Putamen (tissue), 1 donor: ENCODE data around the gene SOCS6.
"Not testable (repeated sequence)": the region's sequence is repeated elsewhere in the genome, so short reads cannot be mapped to it uniquely, and the experiment has no call there.

Experiments used
- DNase-seq: peaks from one replicate; pipeline ENCODE4 v3.0.0-alpha.2; 2016; ENCODE audit warnings: low spot score

Gene SOCS6

GRCh38 chr18:70288851-70289328, at the start of gene SOCS6:
Gene SOCS6, plus strand, starts transcription at chr18:70289045. Its CDS starts 35,624 bp downstream, at chr18:70324669.
- DNase-seq = peak; percentile 63

GRCh38 chr18:70243131-70243929, 45.5 kb upstream of the SOCS6 start:
- no peak for DNase-seq

- DNase-seq = no peak
Observed at GRCh38 chr18:70246061-70246466, 42.8 kb upstream of the SOCS6 start.

- no peak for DNase-seq
Observed at GRCh38 chr18:70249118-70249517, 39.7 kb upstream of the SOCS6 start.

- DNase-seq = not testable (repeated sequence)
Observed at GRCh38 chr18:70249861-70250260, 39.0 kb upstream of the SOCS6 start.

GRCh38 chr18:70250781-70251180, 38.1 kb upstream of the SOCS6 start:
- DNase-seq = no peak

- DNase-seq = no peak
Observed at GRCh38 chr18:70256184-70256583, 32.7 kb upstream of the SOCS6 start.

GRCh38 chr18:70256994-70257393, 31.9 kb upstream of the SOCS6 start:
- peak; percentile 24 for DNase-seq

- DNase-seq = no peak
Observed at GRCh38 chr18:70258243-70258642, 30.6 kb upstream of the SOCS6 start.

GRCh38 chr18:70260683-70261082, 28.2 kb upstream of the SOCS6 start:
- DNase-seq = no peak

- DNase-seq = no peak
Observed at GRCh38 chr18:70261141-70261788, 27.6 kb upstream of the SOCS6 start.

GRCh38 chr18:70263336-70263735, 25.5 kb upstream of the SOCS6 start:
- no peak for DNase-seq

- no peak for DNase-seq
Observed at GRCh38 chr18:70271742-70272141, 17.1 kb upstream of the SOCS6 start.

- DNase-seq = no peak
Observed at GRCh38 chr18:70273021-70273420, 15.8 kb upstream of the SOCS6 start.

- no peak for DNase-seq
Observed at GRCh38 chr18:70276416-70277191, 12.2 kb upstream of the SOCS6 start.

- no peak for DNase-seq
Observed at GRCh38 chr18:70279470-70279869, 9.4 kb upstream of the SOCS6 start.

GRCh38 chr18:70280007-70280925, 8.6 kb upstream of the SOCS6 start:
- no peak for DNase-seq

- DNase-seq = no peak
Observed at GRCh38 chr18:70284976-70285620, 3.7 kb upstream of the SOCS6 start.

- no peak for DNase-seq
Observed at GRCh38 chr18:70287731-70288130, 1.1 kb upstream of the SOCS6 start.

GRCh38 chr18:70288171-70288850, 534 bp upstream of the SOCS6 start:
- no peak for DNase-seq
